K562 (cell line): ENCODE results near the gene ARID4B.

ENCODE experiments used
- BRF1 ChIP-seq: IDR thresholded peaks from 3 replicates; pipeline ENCODE4 v1.6.1; 2011; ENCODE audit warnings: borderline replicate concordance, mild to moderate bottlenecking; ENCODE audit not compliant: insufficient read length; ENCODE audit errors: extremely low read depth
- NBN ChIP-seq: fragments of 450-650 bp; IDR thresholded peaks from 2 replicates; pipeline ENCODE4 v1.6.1; 2016; ENCODE audit warnings: low read depth, mild to moderate bottlenecking
- NR4A1 ChIP-seq, 2 experiments: fragments of 250-450 bp in 1 of 2; fragments of 450-650 bp in 1 of 2; sonication (Bioruptor Pico) in 1 of 2; IDR thresholded peaks; 2 replicates each; pipeline versions ENCODE4 v1.4.0 to v1.6.1; 2016 to 2020; ENCODE audit warnings: mild to moderate bottlenecking in 2 of 2, missing compliant biosample characterization in 1 of 2, missing genetic modification characterization in 1 of 2, moderate library complexity in 1 of 2
- POLR2B ChIP-seq: fragments of 450-650 bp; IDR thresholded peaks from 2 replicates; pipeline ENCODE4 v1.6.1; 2018; ENCODE audit warnings: low read depth; ENCODE audit not compliant: partially characterized antibody
- POLR3G ChIP-seq: IDR thresholded peaks from 2 replicates; pipeline ENCODE4 v1.6.1; 2011; ENCODE audit not compliant: insufficient read length, insufficient replicate concordance; ENCODE audit errors: extremely low read depth
- SMARCB1 ChIP-seq: IDR thresholded peaks from 2 replicates; pipeline ENCODE4 v1.6.1; 2011; ENCODE audit warnings: improper control_type of control experiment, low read depth; ENCODE audit not compliant: insufficient read length
- TEAD4 ChIP-seq, 2 experiments: sonication (generic) in 1 of 2; formaldehyde crosslinking in 1 of 2; IDR thresholded peaks; 2 replicates each; pipeline versions ENCODE4 v1.6.1 to v1.8.0; 2012 to 2022; ENCODE audit warnings: borderline replicate concordance in 1 of 2, inconsistent platforms in 1 of 2, low read length in 1 of 2, mild to moderate bottlenecking in 1 of 2, missing genetic modification reagents in 1 of 2
- ZNF175 ChIP-seq: fragments of 200-800 bp; sonication (Bioruptor generic); IDR thresholded peaks from 2 replicates; pipeline ENCODE4 v1.6.1; 2016; ENCODE audit warnings: low read depth, mild to moderate bottlenecking, missing genetic modification characterization, missing compliant biosample characterization
- ZNF408 ChIP-seq: fragments of 250-450 bp; sonication (Bioruptor Pico); IDR thresholded peaks from 2 replicates; pipeline ENCODE4 v1.4.0; 2020; ENCODE audit warnings: low read depth, mild to moderate bottlenecking, moderate library complexity
- TF ChIP-seq, protein P1 (sequence below), 3 experiments: IDR thresholded peaks in 2 of 3; conservative IDR thresholded peaks in 1 of 3; 2 replicates each; pipeline ENCODE4 v1.5.1; 2011 to 2012; ENCODE audit warnings: low read length in 3 of 3, mild to moderate bottlenecking in 3 of 3, control low read depth in 2 of 3, improper control_type of control experiment in 1 of 3, inconsistent platforms in 1 of 3, low read depth in 1 of 3, mixed read lengths in 1 of 3, moderate library complexity in 1 of 3; ENCODE audit not compliant: insufficient read depth in 2 of 3
- TF ChIP-seq, protein P2 (sequence below): fragments of 250-450 bp; sonication (Bioruptor Pico); IDR thresholded peaks from 2 replicates; pipeline ENCODE4 v1.8.0; 2022; ENCODE audit warnings: inconsistent platforms, mild to moderate bottlenecking, moderate library complexity, borderline replicate concordance

DNA sequence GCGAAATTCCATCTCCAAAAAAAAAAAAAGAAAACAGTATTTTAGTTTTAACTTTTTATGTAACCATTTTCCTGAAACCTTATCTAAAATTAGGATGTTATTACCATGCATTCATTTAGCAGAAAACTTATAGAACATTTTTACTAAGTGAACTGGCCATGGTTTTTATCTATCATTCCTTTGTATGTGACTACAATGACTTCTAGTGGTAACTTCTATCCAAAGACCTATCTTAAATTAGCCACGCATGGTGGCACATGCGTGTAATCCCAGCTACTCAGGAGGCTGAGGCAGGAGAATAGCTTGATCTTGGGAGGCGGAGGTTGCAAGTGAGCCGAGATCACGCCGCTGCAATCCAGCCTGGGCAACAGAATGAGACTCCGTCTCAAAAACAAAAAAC lies 11.8 kb upstream of the ARID4B start:
- TF ChIP-seq ZNF175 (CRISPR knock-in tag) = no peak
- TF ChIP-seq, protein P1, sequence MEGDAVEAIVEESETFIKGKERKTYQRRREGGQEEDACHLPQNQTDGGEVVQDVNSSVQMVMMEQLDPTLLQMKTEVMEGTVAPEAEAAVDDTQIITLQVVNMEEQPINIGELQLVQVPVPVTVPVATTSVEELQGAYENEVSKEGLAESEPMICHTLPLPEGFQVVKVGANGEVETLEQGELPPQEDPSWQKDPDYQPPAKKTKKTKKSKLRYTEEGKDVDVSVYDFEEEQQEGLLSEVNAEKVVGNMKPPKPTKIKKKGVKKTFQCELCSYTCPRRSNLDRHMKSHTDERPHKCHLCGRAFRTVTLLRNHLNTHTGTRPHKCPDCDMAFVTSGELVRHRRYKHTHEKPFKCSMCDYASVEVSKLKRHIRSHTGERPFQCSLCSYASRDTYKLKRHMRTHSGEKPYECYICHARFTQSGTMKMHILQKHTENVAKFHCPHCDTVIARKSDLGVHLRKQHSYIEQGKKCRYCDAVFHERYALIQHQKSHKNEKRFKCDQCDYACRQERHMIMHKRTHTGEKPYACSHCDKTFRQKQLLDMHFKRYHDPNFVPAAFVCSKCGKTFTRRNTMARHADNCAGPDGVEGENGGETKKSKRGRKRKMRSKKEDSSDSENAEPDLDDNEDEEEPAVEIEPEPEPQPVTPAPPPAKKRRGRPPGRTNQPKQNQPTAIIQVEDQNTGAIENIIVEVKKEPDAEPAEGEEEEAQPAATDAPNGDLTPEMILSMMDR (IDR thresholded peaks at IDR 0.05 in 2 of 3, conservative IDR thresholded peaks at IDR 0.05 in 1 of 3; ENCODE audit: insufficient read depth in 2 of 3, low read depth in 1 of 3, low read length in 3 of 3) = no peak
- TF ChIP-seq, protein P2, sequence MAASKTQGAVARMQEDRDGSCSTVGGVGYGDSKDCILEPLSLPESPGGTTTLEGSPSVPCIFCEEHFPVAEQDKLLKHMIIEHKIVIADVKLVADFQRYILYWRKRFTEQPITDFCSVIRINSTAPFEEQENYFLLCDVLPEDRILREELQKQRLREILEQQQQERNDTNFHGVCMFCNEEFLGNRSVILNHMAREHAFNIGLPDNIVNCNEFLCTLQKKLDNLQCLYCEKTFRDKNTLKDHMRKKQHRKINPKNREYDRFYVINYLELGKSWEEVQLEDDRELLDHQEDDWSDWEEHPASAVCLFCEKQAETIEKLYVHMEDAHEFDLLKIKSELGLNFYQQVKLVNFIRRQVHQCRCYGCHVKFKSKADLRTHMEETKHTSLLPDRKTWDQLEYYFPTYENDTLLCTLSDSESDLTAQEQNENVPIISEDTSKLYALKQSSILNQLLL (CRISPR knock-in tag) = no peak
- no peak for TF ChIP-seq ZNF408 (CRISPR knock-in tag)
- no peak for TF ChIP-seq POLR2B
- no peak for TF ChIP-seq TEAD4 (IDR thresholded peaks at IDR 0.05; ENCODE audit: low read length)
- TF ChIP-seq TEAD4 (CRISPR knock-in tag; IDR thresholded peaks at IDR 0.05; ENCODE audit: borderline replicate concordance) = no peak
- TF ChIP-seq NR4A1 (CRISPR knock-in tag; IDR thresholded peaks at IDR 0.05) = no peak
- TF ChIP-seq NR4A1 (tag; IDR thresholded peaks at IDR 0.05) = no peak
- TF ChIP-seq SMARCB1 = no peak
- no peak for TF ChIP-seq NBN
- TF ChIP-seq BRF1 = no peak
- TF ChIP-seq POLR3G = no peak
